Lower leg skin (tissue), 3 donors: ENCODE measurements around the gene F13A1.

Experiments
- CTCF ChIP-seq, 3 donors: fragments of 450-650 bp; IDR thresholded peaks; one replicate each; pipeline ENCODE4 v1.5.1; 2016; ENCODE audit warnings: antibody characterized with exemption in 3 of 3, mild to moderate bottlenecking in 3 of 3, moderate library complexity in 2 of 3
- POLR2A ChIP-seq, 2 donors: fragments of 450-650 bp; IDR thresholded peaks; one replicate each; pipeline ENCODE4 v1.6.1; 2016 to 2017; ENCODE audit warnings: antibody characterized with exemption in 2 of 2, mild to moderate bottlenecking in 1 of 2, moderate library complexity in 1 of 2

- TF ChIP-seq CTCF (IDR thresholded peaks at IDR 0.05) (no peak), POLR2A (IDR thresholded peaks at IDR 0.05) (no peak)
Observed at GRCh38 chr6:6323352-6323751, 2.9 kb upstream of the F13A1 start.
